GM18502 (cell line): Measurements from ENCODE around the gene ELL.

Experiments
- ATAC-seq: cut with Tn5 transposase; IDR thresholded peaks from one replicate; pipeline ENCODE4 v1.9.1; 2021; ENCODE audit warnings: mild to moderate bottlenecking; ENCODE audit not compliant: unreplicated experiment, poor library complexity

Gene ELL

DNA sequence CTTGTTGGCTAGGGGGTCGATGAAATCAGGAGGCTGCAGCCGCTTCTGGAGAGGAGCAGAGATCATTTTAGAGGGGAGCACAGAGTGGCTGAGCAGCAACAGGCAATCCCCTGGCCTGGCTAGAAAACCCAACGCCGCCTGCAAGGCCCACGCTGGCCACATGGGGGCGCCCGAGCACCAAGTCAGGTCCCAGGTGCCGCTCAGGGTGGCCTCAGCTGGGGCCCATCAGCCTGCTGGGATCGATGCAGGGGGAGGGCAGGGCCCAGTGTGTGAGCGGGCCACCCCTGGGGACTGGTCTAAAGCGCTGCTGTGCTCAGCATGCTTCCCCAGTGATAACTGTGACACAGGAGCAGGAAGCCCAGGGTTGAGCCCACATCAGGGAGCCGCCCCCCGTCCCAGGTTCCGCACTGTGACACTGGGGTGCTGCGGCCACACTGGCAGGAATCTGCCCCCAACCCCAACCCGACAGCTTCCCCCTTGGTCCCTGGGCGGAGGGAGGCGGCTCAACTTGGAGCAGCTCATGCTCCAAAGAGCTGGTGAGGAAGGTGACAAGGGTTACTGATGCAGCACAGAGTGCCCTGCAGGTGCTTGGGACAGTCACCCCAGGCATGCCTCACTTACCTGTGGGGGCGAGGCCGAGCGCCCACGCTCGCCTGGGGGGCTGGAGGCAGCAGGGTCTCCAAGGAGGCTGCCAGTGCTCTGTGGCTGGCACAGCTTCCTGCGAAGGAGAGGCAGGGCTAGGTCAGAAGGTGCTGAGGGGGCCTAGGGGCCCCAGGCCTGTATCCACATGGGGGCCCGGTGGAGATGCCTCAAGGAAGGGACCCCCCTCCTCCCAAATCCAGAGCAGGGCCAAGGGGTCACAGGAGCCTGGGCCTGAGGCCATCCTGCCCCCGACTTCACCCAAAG, 70.7 kb downstream of the ELL start:
- no peak for ATAC-seq

DNA sequence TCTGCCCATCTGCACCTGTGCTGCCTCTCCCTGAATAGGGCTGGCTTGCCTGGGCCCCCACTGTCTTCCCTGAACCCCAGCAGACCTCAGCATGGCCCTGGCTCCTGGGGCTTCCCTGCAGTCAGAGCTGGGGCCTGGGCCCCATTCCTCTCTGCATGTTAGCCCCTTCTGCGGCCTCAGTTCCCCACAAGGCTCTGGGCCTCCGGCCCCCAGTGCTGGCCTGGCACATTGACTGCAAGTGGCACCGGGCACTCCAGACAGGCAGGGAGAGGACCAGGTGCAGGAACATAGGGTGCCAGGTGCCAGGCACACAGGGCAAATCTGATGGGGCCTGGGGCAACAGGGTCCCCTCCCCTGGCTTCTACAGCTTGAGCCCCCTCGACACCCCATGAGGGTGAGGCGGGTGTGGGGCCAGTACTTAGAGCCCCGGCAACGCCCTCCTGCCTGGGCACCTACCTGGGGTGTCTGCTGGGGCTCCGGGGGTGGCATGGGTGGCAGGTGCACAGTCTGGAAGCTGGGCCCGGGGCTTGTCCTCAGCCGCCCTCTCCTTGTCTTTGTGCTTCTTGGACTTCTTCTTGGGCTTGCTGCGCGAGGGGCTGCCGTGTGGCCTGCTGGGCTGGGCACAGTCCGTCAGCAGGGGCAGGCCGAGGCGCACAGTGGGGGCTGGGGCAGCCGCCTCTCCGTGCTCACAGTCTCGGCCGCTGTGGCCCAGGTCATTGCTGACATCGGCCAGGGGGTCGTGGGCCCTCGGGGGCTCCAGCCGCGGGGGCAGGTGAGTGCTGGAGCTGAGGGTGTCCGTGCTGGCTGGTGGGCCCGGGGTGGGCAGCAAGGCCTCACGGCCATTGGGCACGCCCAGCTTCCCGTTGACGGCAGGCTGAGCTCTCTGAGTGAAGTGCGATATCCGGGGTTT, 71.6 kb downstream of the ELL start:
- ATAC-seq, result no peak

DNA sequence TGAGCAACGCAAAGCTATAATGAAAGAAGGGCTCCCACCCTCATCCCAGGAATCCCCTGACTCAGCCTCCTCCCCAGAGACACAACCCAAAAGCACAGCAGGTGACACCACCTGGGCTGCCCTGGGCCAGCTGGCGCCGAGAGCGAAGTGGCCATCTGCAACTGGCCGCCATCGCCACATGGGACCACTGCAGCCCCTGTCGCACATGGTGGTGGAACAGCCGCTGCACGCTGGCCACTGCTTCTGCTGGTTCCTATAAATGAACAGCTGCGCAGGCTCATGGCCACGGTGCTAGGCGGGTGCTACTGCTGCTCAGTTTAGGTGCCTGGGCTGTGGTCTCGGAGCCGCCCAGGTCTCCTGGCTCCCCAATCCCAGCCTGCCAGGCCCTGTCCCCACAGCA, 72.3 kb downstream of the ELL start:
- no peak for ATAC-seq

DNA sequence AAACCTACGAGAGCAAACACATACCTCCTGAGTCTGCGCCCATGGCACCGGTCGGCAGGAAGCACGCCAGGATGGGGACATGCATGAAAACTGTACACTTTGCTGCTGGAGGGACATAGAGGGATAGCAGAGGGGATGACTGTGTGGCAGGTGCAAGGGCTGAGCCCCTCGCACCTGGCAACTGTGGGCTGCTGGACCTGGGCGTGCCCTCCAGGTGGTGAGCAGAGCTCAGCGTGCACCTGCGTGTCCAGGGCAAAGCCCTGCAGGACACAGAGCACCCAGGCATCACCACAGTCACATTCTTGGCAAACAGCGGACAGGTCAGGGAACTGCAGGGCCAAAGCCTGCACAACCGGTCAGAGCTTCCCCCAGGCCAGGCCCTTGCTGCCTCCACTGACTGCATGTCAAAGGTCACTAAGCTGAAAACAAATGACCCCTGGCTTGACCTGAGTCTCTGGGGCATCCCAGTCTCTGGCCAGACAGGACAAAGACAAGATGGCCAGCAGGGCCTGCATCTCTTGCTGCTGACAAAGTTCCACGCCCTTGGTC, 75.0 kb downstream of the ELL start:
- no peak for ATAC-seq

DNA sequence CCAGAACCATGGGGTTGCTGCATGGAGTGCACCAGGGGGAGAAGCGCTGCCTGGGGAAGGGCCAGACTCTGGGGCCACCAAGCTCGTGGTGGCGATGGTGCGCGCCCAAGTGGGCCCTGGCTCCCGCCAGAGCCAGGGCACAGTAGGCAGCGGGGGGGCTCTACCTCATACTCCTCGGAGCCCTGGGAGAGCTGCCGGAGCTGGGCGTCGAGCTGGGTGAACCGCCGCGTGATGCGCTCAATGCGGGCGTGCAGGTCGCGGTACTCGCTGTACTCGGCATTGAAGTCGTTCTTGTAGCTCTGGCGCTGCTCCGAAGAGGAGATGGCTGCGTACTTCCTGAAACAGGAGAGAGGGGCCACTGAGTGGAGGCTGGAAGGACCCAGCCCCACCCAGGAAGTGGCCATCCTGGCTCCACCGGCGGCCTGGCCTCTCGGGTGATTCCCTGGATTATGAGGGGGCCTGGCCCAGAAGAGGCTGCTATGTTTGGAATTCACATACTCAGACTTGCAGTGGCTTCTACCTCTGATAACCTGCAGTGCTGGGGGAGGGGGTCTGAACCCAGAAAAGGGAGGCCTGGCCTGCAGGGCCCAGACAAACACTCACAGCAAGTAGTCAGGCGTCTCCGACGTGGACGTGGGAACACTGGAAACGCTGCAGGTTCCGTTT, 75.6 kb downstream of the ELL start:
- ATAC-seq, result no peak

DNA sequence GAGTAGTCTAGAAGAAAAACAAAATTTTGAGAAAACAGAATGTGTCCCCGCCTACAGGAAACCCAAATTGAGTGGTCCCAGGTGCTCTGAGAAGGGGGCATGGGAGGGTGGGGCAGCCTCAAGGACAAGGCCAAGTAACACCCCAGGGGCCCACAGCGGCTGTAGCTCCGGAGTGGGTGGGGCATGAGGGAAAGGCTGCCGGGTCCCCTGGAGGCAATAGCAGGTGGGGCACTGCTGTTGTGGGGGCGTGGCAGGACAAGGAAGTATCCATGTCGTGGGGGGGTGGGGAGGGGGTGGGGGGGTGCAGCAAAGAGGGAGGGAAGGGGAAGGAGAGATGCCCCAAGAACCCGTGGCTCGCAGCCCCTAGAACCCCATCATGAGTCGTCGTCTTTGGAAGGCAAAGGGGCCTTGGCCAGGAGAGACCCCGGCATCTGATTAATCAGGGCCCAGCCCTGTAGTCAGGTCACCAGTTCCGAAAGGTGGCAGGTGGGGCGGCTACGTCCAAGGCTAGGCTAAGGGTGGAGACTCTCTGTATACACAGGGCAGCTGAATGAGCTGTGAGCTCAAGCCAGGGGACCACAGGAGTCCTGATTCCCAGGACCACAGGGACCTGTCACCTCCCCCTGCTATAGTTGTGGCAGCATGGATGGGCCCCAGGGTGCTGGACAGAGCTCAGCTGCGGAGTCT, 76.5 kb downstream of the ELL start:
- ATAC-seq, result no peak

DNA sequence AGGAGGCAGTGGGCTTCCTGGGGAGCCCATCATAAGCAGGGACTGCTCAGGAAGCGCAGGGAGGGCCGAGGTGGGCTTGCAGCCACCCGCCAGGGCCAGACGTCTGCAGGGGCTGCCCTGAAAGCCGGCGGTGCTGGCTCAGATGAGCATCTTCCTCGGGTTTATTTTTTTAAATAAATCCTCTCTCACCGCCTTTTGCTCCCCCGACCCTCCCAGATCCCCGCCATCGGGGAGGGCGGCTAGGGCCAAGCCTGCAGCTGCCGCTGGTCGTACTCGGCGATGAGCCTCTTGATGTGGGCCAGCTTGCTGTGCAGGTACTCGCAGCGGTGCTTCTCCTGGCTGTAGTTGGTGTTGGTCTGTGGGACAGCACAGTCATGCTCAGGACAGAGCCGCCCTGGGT, 77.4 kb downstream of the ELL start:
- ATAC-seq, result no peak

DNA sequence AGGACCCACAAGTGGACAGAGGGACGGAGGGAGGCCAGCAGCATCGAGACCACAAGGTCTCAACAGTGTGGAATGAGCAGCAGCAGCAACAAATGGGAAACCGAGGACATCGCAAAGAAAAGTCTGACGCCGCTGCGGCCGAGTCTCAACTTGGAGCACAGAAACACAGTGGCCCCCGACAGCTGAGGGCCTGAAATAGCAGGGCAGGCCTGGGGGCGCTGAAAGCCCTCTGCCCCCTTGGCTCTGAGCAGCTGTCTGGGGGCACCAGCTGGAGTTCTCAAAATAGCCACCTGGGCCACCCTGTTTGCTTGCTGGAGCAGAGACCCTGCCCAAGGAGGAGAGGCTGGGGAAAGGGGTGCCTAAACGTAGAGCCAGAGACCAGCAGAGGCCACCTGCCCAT, 78.0 kb downstream of the ELL start:
- ATAC-seq, result no peak

DNA sequence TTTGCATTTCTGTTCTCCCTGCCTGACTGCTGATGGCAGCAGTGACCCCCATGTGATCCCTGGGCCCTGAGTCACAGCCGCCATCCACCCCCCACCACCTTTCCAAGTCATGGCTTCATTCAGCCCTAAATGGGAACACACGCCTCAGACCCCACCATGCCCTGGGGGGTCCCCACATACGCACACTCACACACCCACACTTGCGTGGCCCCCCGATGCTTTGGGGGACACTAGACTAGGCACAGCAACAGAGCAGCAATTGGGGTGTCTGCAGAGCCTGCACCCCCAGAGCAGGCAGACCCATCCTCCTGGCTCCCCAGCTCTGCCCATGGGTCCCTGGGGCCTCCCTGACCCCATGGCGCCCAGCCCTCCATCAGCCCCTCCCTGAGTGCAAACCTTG, 78.5 kb downstream of the ELL start:
- no peak for ATAC-seq

DNA sequence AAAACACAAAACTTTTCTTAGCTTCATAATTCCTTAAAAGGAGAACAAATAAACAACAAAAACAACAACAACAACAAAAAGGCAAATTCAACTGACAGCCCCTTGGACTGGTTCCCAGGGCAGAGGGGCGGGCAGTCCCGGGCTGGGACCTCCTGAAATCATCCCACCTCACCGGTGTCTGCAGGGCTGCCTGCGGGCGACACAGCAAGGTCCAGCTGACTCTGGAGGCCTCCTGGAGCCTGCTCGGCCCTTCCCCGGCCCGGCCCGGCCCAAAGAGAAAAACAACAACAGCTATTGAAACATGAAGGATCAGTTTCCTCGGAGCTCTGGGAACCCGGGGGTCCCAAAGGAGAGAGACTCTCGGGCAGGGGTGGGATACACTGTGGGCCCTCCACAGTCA, 78.9 kb downstream of the ELL start:
- no peak for ATAC-seq

DNA sequence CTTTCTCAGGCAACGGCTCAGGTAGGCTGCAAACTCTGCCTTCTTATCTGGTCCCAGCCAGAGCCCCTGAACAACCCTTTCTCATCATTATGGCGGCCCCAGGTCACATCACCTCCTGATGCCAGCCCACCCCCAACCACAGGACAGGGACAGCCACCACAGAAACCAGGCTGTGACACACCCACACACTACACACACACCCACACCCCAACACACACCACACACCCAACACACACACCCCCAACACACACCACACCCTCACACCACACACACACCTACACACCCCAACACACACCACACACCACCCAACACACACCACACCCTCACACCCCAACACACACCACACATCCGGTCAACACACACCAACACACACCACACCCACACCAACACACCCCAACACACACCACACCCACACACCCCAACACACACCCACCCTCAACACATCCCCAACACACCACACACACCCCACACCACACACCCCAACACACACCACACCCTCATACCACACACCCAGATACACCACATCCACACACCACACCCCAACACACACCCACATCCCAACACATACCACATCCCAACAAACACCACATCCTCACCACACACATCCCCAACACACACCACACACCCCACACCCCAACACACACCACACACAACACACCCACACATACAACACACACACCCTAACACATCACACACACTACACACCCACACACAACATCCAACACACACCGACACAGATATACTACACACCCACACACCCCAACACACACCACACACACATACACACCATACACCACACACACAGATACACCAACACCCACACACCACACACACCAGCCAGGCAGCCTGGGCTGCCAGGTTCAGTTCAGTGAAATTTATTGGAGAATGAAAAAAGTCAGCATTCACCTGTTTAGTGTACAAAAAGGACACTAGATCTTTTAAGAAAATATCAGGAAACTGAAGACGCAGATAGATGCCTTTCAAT, 79.8 kb downstream of the ELL start:
- ATAC-seq, result no peak

DNA sequence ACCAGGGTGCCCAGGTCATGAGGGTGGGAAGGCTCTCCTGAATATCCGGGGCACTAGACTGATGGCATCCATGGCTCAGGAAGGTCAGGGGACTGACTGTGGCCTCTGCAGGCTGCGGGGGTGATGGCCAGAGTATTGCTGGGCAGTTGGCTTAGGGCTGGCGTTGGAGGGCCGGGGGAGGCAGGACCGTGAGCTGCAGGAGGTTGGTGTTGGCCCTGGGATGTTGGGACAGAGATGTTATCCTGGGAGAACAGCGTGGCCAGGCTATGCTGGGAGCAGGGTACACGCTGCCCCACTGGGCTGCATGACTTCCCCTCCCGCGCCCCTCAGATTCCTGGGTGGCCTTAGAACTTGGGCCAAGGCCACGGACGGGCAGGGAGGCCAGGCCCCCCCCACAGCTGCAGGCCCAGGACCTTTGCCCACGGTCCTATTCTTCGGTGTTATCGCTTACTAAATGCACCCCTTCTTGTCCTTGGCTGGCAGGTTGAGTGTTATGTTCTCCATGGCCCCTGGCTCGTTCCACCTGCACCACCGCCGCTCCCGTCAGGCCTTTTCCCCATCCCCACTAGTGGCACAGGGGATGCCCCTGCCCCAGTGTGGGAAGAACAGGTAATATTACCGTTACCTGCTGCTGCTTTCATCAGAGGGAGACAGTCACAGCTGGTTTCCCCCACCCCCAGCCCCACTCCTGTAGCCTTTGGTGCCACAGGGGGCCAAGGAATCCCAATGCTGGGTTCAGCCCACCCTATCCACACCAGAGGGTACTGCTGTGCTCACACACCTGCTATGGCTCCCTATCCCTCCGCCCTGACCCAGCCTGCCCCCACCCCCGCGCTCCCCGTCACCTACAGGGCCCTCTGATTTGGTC, 80.7 kb downstream of the ELL start:
- no peak for ATAC-seq

DNA sequence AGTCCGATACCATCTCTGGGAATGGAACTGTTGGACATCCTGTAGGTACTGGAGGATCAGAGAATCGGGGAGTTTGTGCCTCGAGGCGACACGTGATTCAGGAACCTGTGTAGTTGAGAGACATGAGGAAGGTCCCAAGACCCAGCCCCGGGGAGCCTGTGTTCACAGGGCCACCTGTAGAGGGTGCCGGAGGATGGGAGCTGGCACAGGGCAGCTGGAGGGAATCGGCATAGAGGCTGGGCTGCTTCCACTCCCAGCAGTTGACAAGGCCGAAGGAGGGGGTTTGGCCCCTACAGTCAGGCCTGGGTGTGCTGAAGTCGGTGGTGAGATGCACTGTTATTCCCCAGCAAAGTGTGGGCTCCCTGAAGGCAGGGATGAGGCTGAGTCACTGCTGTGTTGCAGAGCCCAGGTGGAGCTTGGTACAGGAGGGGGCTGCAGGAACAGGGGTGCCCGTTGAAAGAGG, 81.4 kb downstream of the ELL start:
- no peak for ATAC-seq

DNA sequence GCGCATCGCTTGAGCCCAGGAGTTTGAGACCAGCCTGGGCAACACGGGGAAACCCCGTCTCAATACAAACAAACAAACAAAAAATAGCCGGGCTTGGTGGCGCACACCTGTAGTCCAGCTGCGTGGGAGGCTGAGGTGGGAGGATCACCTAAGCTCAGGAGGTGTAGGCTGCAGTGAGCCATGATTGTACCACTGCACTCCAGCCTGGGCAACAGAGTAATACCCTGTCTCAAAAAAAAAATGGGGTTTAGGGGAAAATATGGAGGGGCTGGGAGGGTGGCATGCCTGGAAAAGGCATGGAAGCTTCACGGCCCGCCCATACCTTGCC, 82.0 kb downstream of the ELL start:
- no peak for ATAC-seq

DNA sequence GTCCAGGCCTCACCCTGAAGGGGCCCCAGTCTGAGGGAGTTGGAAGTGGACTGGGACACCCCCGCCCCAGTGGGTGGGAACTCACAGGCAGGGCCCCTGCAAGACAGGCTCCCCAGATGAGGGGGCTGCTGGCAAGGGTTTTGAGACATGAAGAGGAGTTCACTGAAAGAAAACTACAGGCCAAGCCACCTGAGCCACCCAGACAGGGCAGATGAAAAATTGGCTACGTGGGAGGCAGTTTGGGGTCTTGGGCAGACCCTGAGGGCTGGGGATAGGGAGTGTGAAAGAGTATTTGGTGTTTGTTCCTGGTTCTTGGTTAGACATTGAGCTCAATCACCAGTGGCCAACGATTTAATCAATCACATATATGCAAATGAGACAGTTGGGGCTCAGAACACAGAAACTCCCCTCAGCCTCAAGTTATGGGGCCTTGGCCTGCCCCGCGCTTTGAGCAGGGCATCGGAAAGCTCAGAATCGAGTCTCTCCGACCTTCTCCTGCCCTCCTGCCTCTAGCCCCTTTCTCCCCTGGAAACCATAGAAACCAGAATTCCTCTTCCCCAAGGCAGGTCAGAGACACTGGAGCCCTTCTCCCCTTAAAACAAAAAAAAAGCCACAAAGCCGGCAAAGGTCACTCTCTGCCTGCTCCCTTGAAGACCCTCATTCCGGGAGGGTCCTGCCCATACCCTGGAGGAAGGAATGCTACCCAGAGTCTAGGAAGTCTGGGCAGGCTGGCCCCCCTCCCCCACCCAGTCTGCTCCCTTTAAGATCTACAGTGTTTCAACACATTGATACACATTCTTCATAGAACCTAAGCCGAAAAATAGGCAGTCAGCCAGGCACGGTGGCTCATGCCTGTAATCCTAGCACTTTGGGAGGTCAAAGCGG, 82.6 kb downstream of the ELL start:
- no peak for ATAC-seq

DNA sequence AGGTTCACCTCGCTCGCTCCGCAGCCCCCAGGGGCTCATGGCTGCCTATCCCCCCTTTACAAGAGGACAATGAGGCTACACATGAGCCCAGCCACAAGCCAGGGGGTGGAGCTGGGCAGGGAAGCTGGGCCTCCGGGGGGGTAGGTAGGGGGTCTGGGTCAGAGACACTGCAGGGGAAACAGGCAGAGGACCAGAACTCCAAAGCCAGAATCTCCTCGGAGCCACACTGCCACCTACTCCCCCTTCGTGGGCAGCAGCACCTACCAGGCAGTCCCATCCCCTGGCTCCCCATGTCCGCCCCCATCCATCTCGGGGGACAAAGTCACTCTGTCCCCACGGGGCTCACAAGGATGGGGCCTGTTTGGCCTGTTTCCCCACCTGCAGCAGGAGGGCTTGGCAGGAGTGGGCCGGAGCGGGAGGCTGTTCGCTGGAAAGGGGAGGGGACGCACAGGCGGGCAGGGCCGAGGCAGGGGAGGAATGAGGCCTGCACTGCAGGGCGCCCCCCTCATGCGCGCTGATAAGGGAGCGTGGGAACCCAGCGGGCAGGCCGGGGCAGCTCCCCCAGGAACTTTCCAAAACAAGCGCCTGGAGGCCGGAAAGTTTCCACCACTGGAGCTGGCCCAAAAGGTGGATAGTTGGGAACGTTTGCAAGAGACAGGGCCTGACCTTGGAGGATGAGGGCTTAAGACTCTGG, 83.4 kb downstream of the ELL start:
- ATAC-seq, result no peak
